Astrocyte of the spinal cord (primary cell): ENCODE measurements around the gene C6orf120.

Experiments
- DNase-seq: peaks from one replicate; pipeline ENCODE4 v3.0.0; 2011; ENCODE audit warnings: low read depth, low spot score
- H3K4me3 ChIP-seq: 2 replicates; pipeline ENCODE4 v1.5.1; 2011; ENCODE audit warnings: low read depth, mild to moderate bottlenecking, low read length, moderate library complexity
- in situ Hi-C: cut with HindIII; loops from 2 replicates; pipeline ENCODE4 v1.10.0; 2017; ENCODE audit warnings: low sequenced_read_pairs
- TF ChIP-seq, protein P1 (sequence below): IDR thresholded peaks from 2 replicates; pipeline ENCODE4 v1.5.1; 2012; ENCODE audit warnings: low read depth, mild to moderate bottlenecking, low read length, inconsistent platforms

The C6orf120 gene

DNA sequence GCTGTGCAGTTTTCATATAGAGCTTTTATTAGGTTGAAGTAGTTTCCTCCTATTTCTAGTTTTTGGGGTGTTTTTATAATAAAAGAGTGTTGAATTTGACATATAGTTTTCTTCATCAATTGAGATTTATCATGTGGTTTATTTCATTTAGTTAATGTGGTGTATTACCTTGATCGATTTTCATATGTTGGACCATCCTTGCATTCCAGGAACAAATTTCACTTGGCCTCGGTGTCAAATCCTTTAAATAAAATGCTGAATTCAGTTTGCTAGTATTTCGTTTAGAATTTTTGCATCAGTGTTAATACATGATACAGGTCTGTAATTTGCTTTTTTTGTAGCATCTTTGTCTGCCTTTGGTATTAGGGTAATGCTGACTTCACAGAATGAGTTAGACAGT lies 43.5 kb downstream of the C6orf120 start:
- no peak overlapping the region for H3K4me3 ChIP-seq
- TF ChIP-seq, protein P1, sequence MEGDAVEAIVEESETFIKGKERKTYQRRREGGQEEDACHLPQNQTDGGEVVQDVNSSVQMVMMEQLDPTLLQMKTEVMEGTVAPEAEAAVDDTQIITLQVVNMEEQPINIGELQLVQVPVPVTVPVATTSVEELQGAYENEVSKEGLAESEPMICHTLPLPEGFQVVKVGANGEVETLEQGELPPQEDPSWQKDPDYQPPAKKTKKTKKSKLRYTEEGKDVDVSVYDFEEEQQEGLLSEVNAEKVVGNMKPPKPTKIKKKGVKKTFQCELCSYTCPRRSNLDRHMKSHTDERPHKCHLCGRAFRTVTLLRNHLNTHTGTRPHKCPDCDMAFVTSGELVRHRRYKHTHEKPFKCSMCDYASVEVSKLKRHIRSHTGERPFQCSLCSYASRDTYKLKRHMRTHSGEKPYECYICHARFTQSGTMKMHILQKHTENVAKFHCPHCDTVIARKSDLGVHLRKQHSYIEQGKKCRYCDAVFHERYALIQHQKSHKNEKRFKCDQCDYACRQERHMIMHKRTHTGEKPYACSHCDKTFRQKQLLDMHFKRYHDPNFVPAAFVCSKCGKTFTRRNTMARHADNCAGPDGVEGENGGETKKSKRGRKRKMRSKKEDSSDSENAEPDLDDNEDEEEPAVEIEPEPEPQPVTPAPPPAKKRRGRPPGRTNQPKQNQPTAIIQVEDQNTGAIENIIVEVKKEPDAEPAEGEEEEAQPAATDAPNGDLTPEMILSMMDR, result no peak
- DNase-seq, result no peak
- in situ Hi-C loops, result no loop called here

DNA sequence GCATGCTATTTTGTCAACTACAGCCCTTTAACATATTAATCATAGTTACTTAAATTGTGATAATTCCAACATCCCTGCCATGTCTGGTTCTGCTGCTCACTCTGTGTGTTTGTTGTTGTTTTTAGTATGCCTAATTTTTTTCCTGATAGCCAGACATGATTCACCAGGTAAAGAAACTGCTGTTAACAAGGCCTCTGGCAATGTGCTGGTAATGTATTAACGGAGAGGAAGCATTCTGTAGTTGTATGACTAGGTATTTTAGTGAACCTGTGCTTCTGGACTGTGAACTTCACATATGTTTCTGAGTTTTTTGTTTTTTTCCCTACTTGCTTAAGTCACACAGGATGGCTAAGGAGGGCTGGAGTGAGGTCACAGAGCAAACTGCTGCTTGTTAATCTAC lies 44.6 kb downstream of the C6orf120 start:
- in situ Hi-C loops, result no loop called here
- H3K4me3 ChIP-seq, result no peak overlapping the region
- DNase-seq, result no peak
- TF ChIP-seq, protein P1, result no peak

DNA sequence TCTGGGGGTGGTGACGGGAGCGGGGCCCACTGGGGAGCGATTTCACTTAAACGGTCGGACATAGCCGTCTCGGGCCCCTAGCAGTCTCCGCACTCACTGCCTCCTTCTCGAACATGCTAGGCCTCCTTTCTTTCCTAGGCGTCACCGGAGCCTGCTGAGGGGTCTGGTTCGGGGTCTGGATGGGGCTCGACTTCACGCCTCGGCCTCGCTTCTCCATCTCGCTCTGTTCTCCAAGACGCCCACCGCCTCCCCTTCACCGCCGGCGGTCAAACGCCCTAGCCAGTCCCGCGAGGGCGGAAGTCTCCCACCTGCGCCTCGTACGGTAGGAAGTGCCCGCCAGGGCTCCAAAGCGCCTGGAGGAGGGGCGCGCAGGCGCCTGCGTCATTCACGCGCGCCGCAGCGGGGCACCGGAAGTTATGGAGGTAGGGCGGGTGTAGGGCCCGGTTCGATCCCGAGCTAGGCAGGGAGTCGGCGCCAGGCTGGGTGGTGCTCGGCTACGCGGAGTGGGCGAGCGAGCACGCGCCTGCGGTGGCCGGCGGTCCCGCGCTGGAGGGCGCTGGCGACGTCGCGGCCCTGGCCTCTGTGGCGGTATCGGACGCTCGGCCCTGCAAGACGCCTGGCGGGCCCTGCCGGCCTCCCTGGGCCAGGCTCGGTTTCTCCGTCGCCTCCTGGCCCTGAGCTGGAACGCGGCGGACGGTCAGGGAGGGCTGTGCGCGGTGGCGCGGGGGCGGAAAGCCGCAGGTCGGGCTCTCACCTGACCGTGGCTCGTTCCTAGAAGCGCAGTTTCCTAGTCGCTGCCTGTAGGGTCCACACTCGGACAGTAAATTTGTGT lies 49.5 kb downstream of the C6orf120 start, which contains the start of the genes DYNLT2 and ERMARD:
Gene DYNLT2 (minus strand): TSS at position 331 of the 832 bp plus-strand sequence. CDS start 114 bp downstream, at position 217.
Gene ERMARD (plus strand): TSS at position 381 of the 832 bp plus-strand sequence. CDS start 36 bp downstream, at position 417.
- in situ Hi-C loops, result no loop called here
- TF ChIP-seq, protein P1, result peak; percentile 2
- peak; percentile 96 for DNase-seq
- peak within 1 kb of the TSS; percentile 86 for H3K4me3 ChIP-seq

DNA sequence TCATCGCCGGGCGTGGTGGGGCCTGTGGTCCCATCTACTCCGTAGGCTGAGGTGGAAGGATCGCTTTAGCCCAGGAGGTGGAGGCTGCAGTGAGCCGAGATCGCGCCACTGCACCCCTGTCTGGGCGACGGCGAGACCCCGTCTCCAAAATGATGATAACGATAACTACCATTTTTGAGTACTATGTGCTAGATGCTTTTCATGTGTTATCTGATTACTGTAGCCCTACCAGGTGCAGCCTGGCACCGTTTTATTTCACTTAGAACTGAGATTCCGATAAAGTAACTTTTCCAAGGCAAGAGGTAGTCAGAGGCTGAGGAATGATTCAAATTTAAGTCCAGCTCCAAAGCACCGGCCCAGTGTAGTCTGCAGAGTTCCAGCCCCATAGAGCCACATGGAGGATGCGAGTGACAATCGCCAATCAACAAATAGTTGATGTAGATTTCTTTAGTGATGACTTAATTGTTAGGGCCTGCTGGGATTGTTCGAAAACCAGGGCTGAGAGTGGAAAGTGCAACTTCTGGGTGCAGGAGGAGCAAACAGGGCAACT lies 50.2 kb downstream of the C6orf120 start:
- in situ Hi-C loops, result no loop called here
- peak overlapping the region; percentile 86 for H3K4me3 ChIP-seq
- TF ChIP-seq, protein P1, result no peak
- no peak for DNase-seq
